Trophoblast cell (in vitro differentiated cells and primary cell): ENCODE results near the gene FBXO48.

Experiments
- DNase-seq, 2 donors: peaks; one replicate each; pipeline ENCODE4 v3.0.0-alpha.2; 2016
- H2AFZ ChIP-seq: 2 replicates; pipeline ENCODE4 v1.6.1; 2013; ENCODE audit warnings: low read length, moderate library complexity, mild to moderate bottlenecking; ENCODE audit not compliant: insufficient read depth, poor library complexity
- H2AK5ac ChIP-seq: 2 replicates; pipeline ENCODE4 v1.6.1; 2013; ENCODE audit warnings: mild to moderate bottlenecking, low read length
- H2BK120ac ChIP-seq: 2 replicates; pipeline ENCODE4 v1.6.1; 2013; ENCODE audit warnings: low read length, mild to moderate bottlenecking, moderate library complexity; ENCODE audit not compliant: insufficient read depth, poor library complexity
- H2BK12ac ChIP-seq: 2 replicates; pipeline ENCODE4 v1.6.1; 2013; ENCODE audit warnings: mild to moderate bottlenecking, low read length, moderate library complexity
- H2BK5ac ChIP-seq: 2 replicates; pipeline ENCODE4 v1.6.1; 2013; ENCODE audit warnings: low read length, low read depth, moderate library complexity, mild to moderate bottlenecking; ENCODE audit not compliant: poor library complexity
- H3K14ac ChIP-seq: 2 replicates; pipeline ENCODE4 v1.6.1; 2013; ENCODE audit warnings: mild to moderate bottlenecking, low read length
- H3K18ac ChIP-seq: 2 replicates; pipeline ENCODE4 v1.6.1; 2013; ENCODE audit warnings: mild to moderate bottlenecking, low read length
- H3K23ac ChIP-seq: 2 replicates; pipeline ENCODE4 v1.6.1; 2013; ENCODE audit warnings: low read length
- H3K27ac ChIP-seq: 2 replicates; pipeline ENCODE4 v1.5.1; 2013; ENCODE audit warnings: low read depth, mild to moderate bottlenecking, inconsistent platforms, low read length, moderate library complexity
- H3K27me3 ChIP-seq: 2 replicates; pipeline ENCODE4 v1.6.1; 2013; ENCODE audit warnings: inconsistent platforms, mild to moderate bottlenecking, low read length, moderate library complexity; ENCODE audit not compliant: insufficient read depth
- H3K36me3 ChIP-seq, 2 experiments: 1 replicate in 1 of 2; 2 replicates in 1 of 2; pipeline ENCODE4 v1.6.1; 2013; ENCODE audit warnings: low read length in 2 of 2, mild to moderate bottlenecking in 2 of 2, moderate library complexity in 1 of 2; ENCODE audit not compliant: insufficient read depth in 2 of 2, control insufficient read depth in 1 of 2
- H3K4ac ChIP-seq: 2 replicates; pipeline ENCODE4 v1.6.1; 2013; ENCODE audit warnings: low read depth, mild to moderate bottlenecking, low read length, moderate library complexity
- H3K4me1 ChIP-seq, 2 experiments: 1 replicate in 1 of 2; 2 replicates in 1 of 2; pipeline ENCODE4 v1.6.1; 2013; ENCODE audit warnings: low read length in 2 of 2, mild to moderate bottlenecking in 2 of 2, moderate library complexity in 1 of 2; ENCODE audit not compliant: insufficient read depth in 2 of 2, control insufficient read depth in 1 of 2
- H3K4me2 ChIP-seq: 2 replicates; pipeline ENCODE4 v1.6.1; 2013; ENCODE audit warnings: inconsistent platforms, mild to moderate bottlenecking, low read length, moderate library complexity
- H3K4me3 ChIP-seq: 2 replicates; pipeline ENCODE4 v1.5.1; 2013; ENCODE audit warnings: mild to moderate bottlenecking, low read depth, low read length, inconsistent platforms
- H3K79me1 ChIP-seq: one replicate; pipeline ENCODE4 v1.6.1; 2013; ENCODE audit warnings: low read length
- H3K79me2 ChIP-seq: 2 replicates; pipeline ENCODE4 v1.6.1; 2013; ENCODE audit warnings: low read length, mild to moderate bottlenecking; ENCODE audit not compliant: control insufficient read depth, insufficient read depth, poor library complexity
- H3K9ac ChIP-seq: 2 replicates; pipeline ENCODE4 v1.6.1; 2013; ENCODE audit warnings: mild to moderate bottlenecking, low read length
- H3K9me3 ChIP-seq: 2 replicates; pipeline ENCODE4 v1.6.1; 2013; ENCODE audit warnings: low read depth, mild to moderate bottlenecking, control low read depth, inconsistent platforms, low read length; ENCODE audit not compliant: insufficient read depth
- H4K12ac ChIP-seq: 2 replicates; pipeline ENCODE4 v1.6.1; 2013; ENCODE audit warnings: low read depth, mild to moderate bottlenecking, low read length, moderate library complexity
- H4K8ac ChIP-seq: 2 replicates; pipeline ENCODE4 v1.6.1; 2013; ENCODE audit warnings: low read depth, mild to moderate bottlenecking, low read length, moderate library complexity
- H4K91ac ChIP-seq: one replicate; pipeline ENCODE4 v1.6.1; 2013; ENCODE audit warnings: low read depth, mild to moderate bottlenecking, low read length, moderate library complexity
- WGBS: extraction: QIAGEN DNeasy Blood & Tissue Kit; methylation state at CpG from one replicate; pipeline ENCODE4 v1.1.7; 2013; ENCODE audit warnings: missing lambda C conversion rate; ENCODE audit not compliant: insufficient read length, insufficient coverage; ENCODE audit errors: extremely low coverage; 5-methylcytosine and 5-hydroxymethylcytosine counted together

The FBXO48 gene

DNA sequence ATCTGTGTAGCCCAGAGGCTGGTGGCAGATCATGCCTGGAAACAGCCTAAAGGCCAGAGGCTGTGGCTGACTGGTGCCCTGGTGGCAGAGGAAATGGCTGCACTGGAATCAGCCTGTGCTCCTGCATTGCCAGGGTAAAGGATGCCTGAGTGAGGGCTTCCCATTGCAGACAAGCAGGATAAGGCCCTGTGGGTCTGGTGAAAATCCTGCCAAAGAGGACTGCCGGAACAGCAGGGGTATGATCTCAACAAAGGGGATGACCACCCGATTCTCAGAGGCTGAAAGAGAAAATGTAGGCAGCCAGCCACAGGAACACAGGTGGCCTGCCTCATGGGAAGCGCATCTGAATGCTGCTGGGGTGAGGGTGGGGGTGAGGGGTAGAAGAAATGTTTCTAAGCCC is 48.2 kb downstream of the FBXO48 start:
- Histone ChIP-seq H4K8ac (no peak overlapping the region), H3K23ac (no peak overlapping the region), H2AK5ac (no peak overlapping the region), H3K18ac (no peak overlapping the region), H3K4me1 (no peaks in the 10 kb centered on the region), H3K27me3 (no peaks in the 10 kb centered on the region), H3K79me1 (no peaks in the 10 kb centered on the region), H3K27ac (no peak overlapping the region), H4K12ac (no peak overlapping the region), H3K9me3 (no peaks in the 10 kb centered on the region), H3K9ac (no peak overlapping the region), H2BK5ac (no peak overlapping the region), H3K14ac (no peak overlapping the region), H3K36me3 (no peaks in the 10 kb centered on the region), H4K91ac (no peak overlapping the region), H3K4me2 (no peak overlapping the region), H3K79me2 (no peaks in the 10 kb centered on the region), H2BK120ac (no peak overlapping the region), H3K4me3 (no peak overlapping the region), H2AFZ (no peak overlapping the region), H3K4ac (no peak overlapping the region), H2BK12ac (no peak overlapping the region)
- WGBS, result no CpG with 5 or more reads among the region's 3 CpGs
- no peak for DNase-seq

- Histone ChIP-seq H3K18ac (no peak overlapping the region), H4K12ac (no peak overlapping the region), H3K36me3 (no peaks in the 10 kb centered on the region), H2BK12ac (no peak overlapping the region), H3K79me2 (no peaks in the 10 kb centered on the region), H2BK120ac (no peak overlapping the region), H3K9me3 (no peaks in the 10 kb centered on the region), H3K4me1 (no peaks in the 10 kb centered on the region), H3K4me2 (no peak overlapping the region), H3K27ac (no peak overlapping the region), H3K23ac (no peak overlapping the region), H3K27me3 (no peaks in the 10 kb centered on the region), H3K9ac (no peak overlapping the region), H2AK5ac (no peak overlapping the region), H3K14ac (no peak overlapping the region), H4K91ac (no peak overlapping the region), H3K79me1 (no peaks in the 10 kb centered on the region), H2BK5ac (no peak overlapping the region), H2AFZ (no peak overlapping the region), H4K8ac (no peak overlapping the region), H3K4me3 (no peak overlapping the region), H3K4ac (no peak overlapping the region)
- no peak for DNase-seq
- no CpG with 5 or more reads among the region's 1 CpG for WGBS
Measured at GRCh38 chr2:68418419-68418818, 48.7 kb downstream of the FBXO48 start.

DNA sequence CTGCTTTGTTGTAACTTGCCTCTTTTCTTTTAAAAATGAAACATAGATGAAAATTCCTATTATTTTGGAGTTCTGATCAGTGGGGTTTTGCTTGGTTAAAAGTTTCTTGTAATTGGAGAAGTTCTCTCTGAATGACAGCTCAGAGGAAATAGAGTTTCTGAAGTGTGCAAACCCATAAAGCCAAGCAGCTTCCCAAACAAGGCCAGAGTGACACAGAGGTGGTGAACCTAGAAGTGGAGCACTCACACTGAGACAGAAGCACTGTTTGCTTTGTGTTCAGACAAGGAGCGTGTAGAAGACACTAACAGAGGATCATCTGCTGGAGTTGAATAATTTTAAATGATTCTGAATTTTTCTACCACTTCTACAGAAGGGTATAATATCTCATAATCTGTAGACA is 49.2 kb downstream of the FBXO48 start:
- H2AFZ ChIP-seq, result no peak overlapping the region
- no peaks in the 10 kb centered on the region for H3K27me3 ChIP-seq
- H4K8ac ChIP-seq, result no peak overlapping the region
- DNase-seq, result no peak
- no peak overlapping the region for H3K4me2 ChIP-seq
- H3K9me3 ChIP-seq, result no peaks in the 10 kb centered on the region
- no peak overlapping the region for H3K23ac ChIP-seq
- H2BK5ac ChIP-seq, result no peak overlapping the region
- H3K27ac ChIP-seq, result no peak overlapping the region
- no peak overlapping the region for H3K4me3 ChIP-seq
- no peaks in the 10 kb centered on the region for H3K4me1 ChIP-seq
- H3K14ac ChIP-seq, result no peak overlapping the region
- no peak overlapping the region for H2BK12ac ChIP-seq
- no peaks in the 10 kb centered on the region for H3K79me1 ChIP-seq
- no peak overlapping the region for H3K18ac ChIP-seq
- H3K4ac ChIP-seq, result no peak overlapping the region
- no peaks in the 10 kb centered on the region for H3K79me2 ChIP-seq
- H4K91ac ChIP-seq, result no peak overlapping the region
- no peaks in the 10 kb centered on the region for H3K36me3 ChIP-seq
- no peak overlapping the region for H3K9ac ChIP-seq
- no peak overlapping the region for H4K12ac ChIP-seq
- H2BK120ac ChIP-seq, result no peak overlapping the region
- no peak overlapping the region for H2AK5ac ChIP-seq
- no CpG with 5 or more reads among the region's 1 CpG for WGBS

GRCh38 chr2:68416081-68416675 is 50.9 kb downstream of the FBXO48 start:
- H3K79me2 ChIP-seq, result no peaks in the 10 kb centered on the region
- no peaks in the 10 kb centered on the region for H3K9me3 ChIP-seq
- H2BK5ac ChIP-seq, result no peak overlapping the region
- no peak overlapping the region for H3K18ac ChIP-seq
- H3K4me1 ChIP-seq, result no peaks in the 10 kb centered on the region
- H2BK120ac ChIP-seq, result no peak overlapping the region
- DNase-seq, result no peak
- H3K9ac ChIP-seq, result no peak overlapping the region
- H3K79me1 ChIP-seq, result no peaks in the 10 kb centered on the region
- H4K12ac ChIP-seq, result no peak overlapping the region
- no peak overlapping the region for H4K8ac ChIP-seq
- no peak overlapping the region for H3K14ac ChIP-seq
- H3K4me3 ChIP-seq, result no peak overlapping the region
- H3K23ac ChIP-seq, result no peak overlapping the region
- H3K4me2 ChIP-seq, result no peak overlapping the region
- no peak overlapping the region for H2AFZ ChIP-seq
- H3K36me3 ChIP-seq, result no peaks in the 10 kb centered on the region
- H3K27ac ChIP-seq, result no peak overlapping the region
- H3K4ac ChIP-seq, result no peak overlapping the region
- no peak overlapping the region for H2BK12ac ChIP-seq
- H2AK5ac ChIP-seq, result no peak overlapping the region
- H3K27me3 ChIP-seq, result no peaks in the 10 kb centered on the region
- WGBS, result no CpG with 5 or more reads among the region's 9 CpGs
- H4K91ac ChIP-seq, result no peak overlapping the region
